Gastroesophageal sphincter (tissue), 3 donors: ENCODE results near the gene CDH4.

Source experiments
- POLR2A ChIP-seq, 2 donors: fragments of 450-650 bp; IDR thresholded peaks; one replicate each; pipeline ENCODE4 v1.6.1; 2017; ENCODE audit warnings: antibody characterized with exemption in 2 of 2, mild to moderate bottlenecking in 2 of 2, moderate library complexity in 1 of 2
- POLR2AphosphoS5 ChIP-seq: sonication (generic); formaldehyde crosslinking; IDR thresholded peaks from one replicate; pipeline ENCODE4 v1.6.1; 2017; ENCODE audit warnings: antibody characterized with exemption
- TF ChIP-seq, protein P1 (sequence below), 4 experiments: fragments of 200-600 bp in 2 of 4; fragments of 450-650 bp in 2 of 4; sonication (generic) in 1 of 4; IDR thresholded peaks; one replicate each; pipeline ENCODE4 v1.5.1; 2017 to 2019; ENCODE audit warnings: antibody characterized with exemption in 4 of 4, mild to moderate bottlenecking in 2 of 4, moderate library complexity in 2 of 4

GRCh38 chr20:61704661-61705060, 452.6 kb downstream of the CDH4 start:
- TF ChIP-seq, protein P1, sequence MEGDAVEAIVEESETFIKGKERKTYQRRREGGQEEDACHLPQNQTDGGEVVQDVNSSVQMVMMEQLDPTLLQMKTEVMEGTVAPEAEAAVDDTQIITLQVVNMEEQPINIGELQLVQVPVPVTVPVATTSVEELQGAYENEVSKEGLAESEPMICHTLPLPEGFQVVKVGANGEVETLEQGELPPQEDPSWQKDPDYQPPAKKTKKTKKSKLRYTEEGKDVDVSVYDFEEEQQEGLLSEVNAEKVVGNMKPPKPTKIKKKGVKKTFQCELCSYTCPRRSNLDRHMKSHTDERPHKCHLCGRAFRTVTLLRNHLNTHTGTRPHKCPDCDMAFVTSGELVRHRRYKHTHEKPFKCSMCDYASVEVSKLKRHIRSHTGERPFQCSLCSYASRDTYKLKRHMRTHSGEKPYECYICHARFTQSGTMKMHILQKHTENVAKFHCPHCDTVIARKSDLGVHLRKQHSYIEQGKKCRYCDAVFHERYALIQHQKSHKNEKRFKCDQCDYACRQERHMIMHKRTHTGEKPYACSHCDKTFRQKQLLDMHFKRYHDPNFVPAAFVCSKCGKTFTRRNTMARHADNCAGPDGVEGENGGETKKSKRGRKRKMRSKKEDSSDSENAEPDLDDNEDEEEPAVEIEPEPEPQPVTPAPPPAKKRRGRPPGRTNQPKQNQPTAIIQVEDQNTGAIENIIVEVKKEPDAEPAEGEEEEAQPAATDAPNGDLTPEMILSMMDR (IDR thresholded peaks at IDR 0.05), result no peak
- TF ChIP-seq POLR2A (IDR thresholded peaks at IDR 0.05) (no peak), POLR2AphosphoS5 (no peak)
